Retinal pigment epithelial cell (primary cell): Measurements from ENCODE around the gene RFX5.
A peak's percentile ranks its signal among the peaks of the same experiment; 100 is the strongest.
"Not testable (repeated sequence)": the region's sequence is repeated elsewhere in the genome, so short reads cannot be mapped to it uniquely, and the experiment has no call there.

Experiments used
- DNase-seq: peaks from one replicate; pipeline ENCODE4 v3.0.0-alpha.2; 2010; ENCODE audit warnings: low read depth
- H3K4me3 ChIP-seq: 2 replicates; pipeline ENCODE4 v1.5.1; 2011; ENCODE audit warnings: mild to moderate bottlenecking, low read length, control low read depth, moderate library complexity
- CTCF ChIP-seq: conservative IDR thresholded peaks from 2 replicates; pipeline ENCODE4 v1.5.1; 2011; ENCODE audit warnings: low read depth, low read length, control low read depth, inconsistent platforms

RFX5 gene

GRCh38 chr1:151356696-151357095 is 9.6 kb upstream of the RFX5 start:
- no peak for DNase-seq
- H3K4me3 ChIP-seq = no peak overlapping the region
- no peak for TF ChIP-seq CTCF

- DNase-seq = no peak
- TF ChIP-seq CTCF = no peak
- no peak overlapping the region for H3K4me3 ChIP-seq
Measured at GRCh38 chr1:151352021-151352718, 5.1 kb upstream of the RFX5 start.

GRCh38 chr1:151350323-151350722 is 3.3 kb upstream of the RFX5 start:
- not testable (repeated sequence) for H3K4me3 ChIP-seq, DNase-seq

GRCh38 chr1:151347523-151348246 is 633 bp upstream of the RFX5 start:
- no peak for TF ChIP-seq CTCF
- H3K4me3 ChIP-seq = peak overlapping the region; percentile 88
- no peak for DNase-seq

GRCh38 chr1:151346082-151346768 is 827 bp downstream of the RFX5 start:
- TF ChIP-seq CTCF = no peak
- no peak for DNase-seq
- H3K4me3 ChIP-seq = peak overlapping the region; percentile 88

GRCh38 chr1:151344291-151344690 is 2.8 kb downstream of the RFX5 start:
- no peak for TF ChIP-seq CTCF
- no peak overlapping the region for H3K4me3 ChIP-seq
- DNase-seq = no peak

- TF ChIP-seq CTCF = no peak
- no peak for DNase-seq
- H3K4me3 ChIP-seq = no peak overlapping the region
Measured at GRCh38 chr1:151343587-151343986, 3.5 kb downstream of the RFX5 start.
